Measurements from ENCODE around the gene RHOV. TPM values are rescaled to one million over a fixed set of nuclear protein-coding genes. Genes with fewer than 3 reads are reported as not detected.

RHOV gene, protein sequence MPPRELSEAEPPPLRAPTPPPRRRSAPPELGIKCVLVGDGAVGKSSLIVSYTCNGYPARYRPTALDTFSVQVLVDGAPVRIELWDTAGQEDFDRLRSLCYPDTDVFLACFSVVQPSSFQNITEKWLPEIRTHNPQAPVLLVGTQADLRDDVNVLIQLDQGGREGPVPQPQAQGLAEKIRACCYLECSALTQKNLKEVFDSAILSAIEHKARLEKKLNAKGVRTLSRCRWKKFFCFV
- total RNA-seq (ENCODE audit: low replicate concordance): under 0.01 TPM in 1 of 2 replicates, not detected in the other

DNA sequence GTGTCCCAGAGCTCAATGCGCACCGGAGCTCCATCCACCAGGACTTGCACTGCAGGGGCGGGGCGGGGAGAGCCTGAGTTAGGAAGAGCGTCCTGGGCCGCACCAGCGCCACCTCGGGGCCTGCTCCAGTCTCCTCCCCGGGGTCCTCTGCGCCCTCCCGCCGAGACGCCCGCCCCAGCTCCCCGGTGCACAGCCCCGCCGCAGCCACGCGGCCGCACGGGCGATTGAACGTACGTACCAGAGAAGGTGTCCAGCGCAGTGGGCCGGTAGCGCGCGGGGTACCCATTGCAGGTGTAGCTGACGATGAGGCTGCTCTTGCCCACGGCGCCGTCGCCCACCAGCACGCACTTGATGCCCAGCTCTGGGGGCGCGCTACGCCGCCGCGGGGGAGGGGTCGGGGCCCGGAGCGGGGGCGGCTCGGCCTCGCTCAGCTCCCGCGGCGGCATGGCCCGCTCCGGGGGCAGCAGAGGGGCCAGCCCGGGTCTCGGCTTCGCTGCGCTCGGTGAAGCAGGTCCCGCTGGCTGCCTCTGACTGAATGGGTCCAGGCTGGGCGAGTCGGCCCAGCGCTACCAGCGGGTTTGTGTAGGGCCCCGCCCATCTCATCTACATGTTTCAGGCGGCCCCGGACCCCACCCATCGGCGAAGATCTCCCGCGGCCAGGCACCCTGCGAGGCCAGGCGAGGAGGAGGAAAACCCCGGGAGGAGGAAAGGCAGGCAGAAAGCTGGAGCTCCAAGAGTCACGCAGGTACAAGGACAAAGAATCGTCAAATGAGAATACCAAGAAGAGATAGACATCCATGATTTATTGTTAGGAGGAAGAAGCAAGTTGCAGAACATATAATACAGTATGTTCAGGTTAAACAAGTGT is at the start of gene RHOV:
RHOV (minus strand) TSS at position 541 of the 868 bp plus-strand sequence; CDS start at position 446, 95 bp downstream.

DNA sequence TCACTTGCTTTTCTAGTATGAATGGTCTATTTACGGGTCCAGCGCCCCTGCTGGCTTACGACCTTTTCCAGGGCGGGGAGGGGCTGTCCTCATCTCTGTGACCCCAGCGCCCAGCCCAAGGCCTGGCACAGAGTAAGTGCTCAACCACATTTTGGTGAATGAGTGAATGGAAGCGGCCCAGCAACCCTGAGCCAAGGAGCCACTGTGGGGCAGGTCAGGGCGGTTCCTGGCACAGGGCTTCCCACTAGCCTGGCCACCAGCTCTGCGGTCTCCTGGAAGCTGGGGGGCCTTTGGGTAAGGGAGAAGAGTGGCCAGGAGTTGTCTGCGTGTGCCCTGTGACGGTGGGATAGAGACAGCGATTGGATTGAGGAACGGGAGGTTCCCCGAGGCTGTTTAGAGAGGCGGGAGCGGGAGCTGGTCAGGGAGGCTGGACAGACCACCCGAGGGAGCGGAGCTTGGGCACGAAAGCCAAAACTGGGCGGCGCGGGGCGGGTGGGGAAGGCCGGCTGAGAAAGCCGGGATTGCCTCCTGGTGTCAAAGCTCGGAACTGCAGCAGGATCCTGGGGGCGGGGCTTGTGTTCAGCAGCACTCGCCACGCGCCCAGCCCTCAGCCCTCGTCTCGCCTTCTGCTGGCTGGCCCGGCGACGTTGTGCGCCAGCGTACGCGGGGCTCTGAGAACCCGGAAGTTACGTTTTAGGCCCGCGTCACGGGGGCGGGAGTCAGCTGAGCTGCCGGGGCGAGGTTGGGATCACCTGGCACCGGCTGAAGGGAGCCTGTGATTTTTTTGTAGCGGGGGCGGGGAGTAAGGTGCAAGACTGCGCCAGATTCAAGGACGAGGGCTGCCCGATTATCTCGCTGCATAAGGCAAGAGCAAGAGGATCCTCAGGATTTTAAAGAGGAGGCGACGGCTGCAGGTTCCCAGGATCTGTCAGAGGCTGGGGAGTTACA is 20.0 kb upstream of the RHOV start, which contains the start of gene VPS18:
VPS18 (plus strand) TSS at position 718 of the 948 bp plus-strand sequence. CDS start 319 bp downstream, outside the sequence.

GRCh38 chr15:40843885-40844695 is 29.9 kb downstream of the RHOV start, which contains the start of gene SPINT1:
Gene SPINT1 (plus strand): TSS chr15:40844048. CDS start chr15:40844555, 507 bp downstream.

GRCh38 chr15:40828447-40829036 is 45.5 kb downstream of the RHOV start, which contains the start of gene PPP1R14D:
Gene PPP1R14D (minus strand): TSS chr15:40828708. CDS start chr15:40828641, 67 bp downstream.

Other genes with a start within 250 kb of the RHOV start
- 0.70 and 3.2 TPM in 2 replicates for gene RAD51, start 179.1 kb downstream of the RHOV start, total RNA-seq (ENCODE audit: low replicate concordance)
- 16.7 and 20.5 TPM in 2 replicates for gene RMDN3, start 119.0 kb downstream of the RHOV start, total RNA-seq (ENCODE audit: low replicate concordance)
- 1.5 and 2.5 TPM in 2 replicates for gene GCHFR, start 110.2 kb downstream of the RHOV start, total RNA-seq (ENCODE audit: low replicate concordance)
- gene C15orf62, start 104.3 kb downstream of the RHOV start, total RNA-seq (ENCODE audit: low replicate concordance): under 0.01 TPM in 1 of 2 replicates, not detected in the other
- gene ZFYVE19, start 67.1 kb downstream of the RHOV start, total RNA-seq (ENCODE audit: low replicate concordance): 13.2 and 13.9 TPM in 2 replicates
- 15.6 and 30.9 TPM in 2 replicates for gene DNAJC17, start 66.8 kb downstream of the RHOV start, total RNA-seq (ENCODE audit: low replicate concordance)
- not detected in 2 replicates for gene PPP1R14D, start 45.5 kb downstream of the RHOV start, total RNA-seq (ENCODE audit: low replicate concordance)
- 0.23 TPM in 1 of 2 replicates, not detected in the other for gene SPINT1, start 30.2 kb downstream of the RHOV start, total RNA-seq (ENCODE audit: low replicate concordance)
- 36.3 and 54.9 TPM in 2 replicates for gene VPS18, start 20.2 kb upstream of the RHOV start, total RNA-seq (ENCODE audit: low replicate concordance)
- under 0.01 and 1.6 TPM in 2 replicates for gene DLL4, start 55.1 kb upstream of the RHOV start, total RNA-seq (ENCODE audit: low replicate concordance)
- gene CHAC1, start 79.2 kb upstream of the RHOV start, total RNA-seq (ENCODE audit: low replicate concordance): 5.7 and 31.8 TPM in 2 replicates
- gene INO80, start 242.0 kb upstream of the RHOV start, total RNA-seq (ENCODE audit: low replicate concordance): 13.0 and 20.5 TPM in 2 replicates

All from smooth muscle cell of the coronary artery (primary cell).